Muscle of back (tissue), 11 donors: ENCODE results near the gene SMYD3. TPM values are rescaled to one million over a fixed set of nuclear protein-coding genes. Genes with fewer than 3 reads are reported as not detected.
"Not testable (repeated sequence)": the region's sequence is repeated elsewhere in the genome, so short reads cannot be mapped to it uniquely, and the experiment has no call there.

Experiments
- DNase-seq, 3 donors: peaks; one replicate each; pipeline versions ENCODE4 v3.0.0 to v3.0.0-alpha.2; 2013
- polyA plus RNA-seq, 10 donors: library from polyadenylated mRNA; unstranded; fragments of 120-200 nt; gene quantifications; one replicate each; pipeline ENCODE4 v1.2.1, GENCODE V29; 2013; ENCODE audit not compliant: insufficient read length in 10 of 10

The SMYD3 gene
- polyA plus RNA-seq, 10 donors = 7.0 to 11.3 (median 9.9) TPM

- no peak for DNase-seq
These were observed 664.0 kb downstream of the SMYD3 start for GRCh38 chr1:245843101-245843500.

- no peak for DNase-seq
These were observed 665.0 kb downstream of the SMYD3 start for GRCh38 chr1:245842106-245842505.

GRCh38 chr1:245840971-245841370, 666.1 kb downstream of the SMYD3 start:
- no peak for DNase-seq

- DNase-seq = no peak
These were observed 669.4 kb downstream of the SMYD3 start for GRCh38 chr1:245837718-245838117.

GRCh38 chr1:245835386-245835785, 671.7 kb downstream of the SMYD3 start:
- no peak for DNase-seq

- DNase-seq = no peak
These were observed 673.1 kb downstream of the SMYD3 start for GRCh38 chr1:245834002-245834401.

GRCh38 chr1:245832771-245833527, 674.1 kb downstream of the SMYD3 start:
- no peak for DNase-seq

GRCh38 chr1:245831518-245831917, 675.6 kb downstream of the SMYD3 start:
- no peak for DNase-seq

GRCh38 chr1:245829826-245830225, 677.3 kb downstream of the SMYD3 start:
- DNase-seq = peak in 1 of 3 donors; percentile 20

GRCh38 chr1:245829194-245829593, 677.9 kb downstream of the SMYD3 start:
- DNase-seq = no peak

- no peak for DNase-seq
These were observed 679.8 kb downstream of the SMYD3 start for GRCh38 chr1:245827301-245827700.

GRCh38 chr1:245825128-245825901, 681.8 kb downstream of the SMYD3 start:
- no peak for DNase-seq

- peak in 2 of 3 donors; percentile 9 to 45 for DNase-seq
These were observed 683.5 kb downstream of the SMYD3 start for GRCh38 chr1:245823408-245824147.

GRCh38 chr1:245822996-245823395, 684.1 kb downstream of the SMYD3 start:
- DNase-seq = peak in 1 of 3 donors; percentile 93

GRCh38 chr1:245818363-245818762, 688.7 kb downstream of the SMYD3 start:
- not testable (repeated sequence) for DNase-seq

- DNase-seq = not testable (repeated sequence)
These were observed 690.6 kb downstream of the SMYD3 start for GRCh38 chr1:245816496-245816895.

- DNase-seq = no peak
These were observed 692.4 kb downstream of the SMYD3 start for GRCh38 chr1:245814651-245815050.

- DNase-seq = no peak
These were observed 694.8 kb downstream of the SMYD3 start for GRCh38 chr1:245812278-245812677.

GRCh38 chr1:245810789-245811337, 696.2 kb downstream of the SMYD3 start:
- DNase-seq = peak in 2 of 3 donors; percentile 16 to 31

- no peak for DNase-seq
These were observed 696.8 kb downstream of the SMYD3 start for GRCh38 chr1:245810181-245810769.

GRCh38 chr1:245809361-245809760, 697.7 kb downstream of the SMYD3 start:
- DNase-seq = no peak
